Endothelial cell of umbilical vein (primary cell): ENCODE data around the gene FGA. TPM values are rescaled to one million over a fixed set of nuclear protein-coding genes. Genes with fewer than 3 reads are reported as not detected.

Source experiments
- BruUV-seq: library from RNA; stranded (reverse); fragments of 400-500 nt; replicated peaks from 2 replicates; lab custom pipeline; 2021; lab: Mats Ljungman, UMichigan
- CTCF ChIA-PET: fragments of 300-600, 350-600 bp; sonication (Branson Sonifier 250); formaldehyde crosslinking; loops from one replicate; lab custom pipeline; 2021; ENCODE audit warnings: antibody characterized with exemption, inconsistent platforms; lab: Charles Lee
- POLR2A ChIA-PET: fragments of 300-600, 350-600 bp; sonication (Branson Sonifier 250); formaldehyde crosslinking; loops from one replicate; lab custom pipeline; 2021; ENCODE audit warnings: antibody characterized with exemption, inconsistent platforms; lab: Charles Lee
- DNase-seq: peaks from one replicate; pipeline ENCODE4 v3.0.0-alpha.2; 2011; ENCODE audit warnings: low read depth, low spot score
- FAIRE-seq: peaks from 2 replicates; lab custom pipeline; 2011; peaks lifted over from hg19 to GRCh38; lab: Jason Lieb, UNC
- H2AFZ ChIP-seq: 2 replicates; pipeline ENCODE4 v1.6.0; 2012; ENCODE audit warnings: low read depth, low read length, control low read depth, inconsistent platforms
- H3K27ac ChIP-seq: 2 replicates; pipeline ENCODE4 v1.5.1; 2011; ENCODE audit warnings: low read depth, mild to moderate bottlenecking, control low read depth, low read length, moderate library complexity; ENCODE audit not compliant: insufficient read depth
- H3K27me3 ChIP-seq, 2 experiments: 2 replicates each; pipeline versions ENCODE4 v1.6.0 to v1.6.1; 2011; ENCODE audit warnings: low read length in 2 of 2, mixed read lengths in 1 of 2; ENCODE audit not compliant: control insufficient read depth in 2 of 2, insufficient read depth in 2 of 2
- H3K36me3 ChIP-seq, 2 experiments: 2 replicates in 1 of 2; 3 replicates in 1 of 2; pipeline ENCODE4 v1.5.1; 2011; ENCODE audit warnings: low read length in 2 of 2, mild to moderate bottlenecking in 1 of 2, moderate library complexity in 1 of 2; ENCODE audit not compliant: control insufficient read depth in 2 of 2, insufficient read depth in 2 of 2; ENCODE audit errors: extremely low read depth in 1 of 2
- H3K4me1 ChIP-seq: 3 replicates; pipeline ENCODE4 v1.5.1; 2011; ENCODE audit warnings: mild to moderate bottlenecking, low read length; ENCODE audit not compliant: control insufficient read depth, insufficient read depth; ENCODE audit errors: extremely low read depth
- H3K4me2 ChIP-seq: 2 replicates; pipeline ENCODE4 v1.6.1; 2011; ENCODE audit warnings: low read length, control low read depth, mixed read lengths; ENCODE audit not compliant: insufficient read depth
- H3K4me3 ChIP-seq, 3 experiments: fragments of 200-600 bp in 1 of 3; sonication (generic), shearing (Covaris generic) in 1 of 3; replicated peaks in 1 of 3; 2 replicates each; pipeline ENCODE4 v1.5.1; 2011 to 2016; ENCODE audit warnings: control low read depth in 3 of 3, low read length in 3 of 3, mild to moderate bottlenecking in 2 of 3, inconsistent platforms in 1 of 3, low read depth in 1 of 3, moderate library complexity in 1 of 3; ENCODE audit not compliant: insufficient read depth in 1 of 3
- H3K79me2 ChIP-seq: 2 replicates; pipeline ENCODE4 v1.6.0; 2012; ENCODE audit warnings: low read length, inconsistent platforms; ENCODE audit not compliant: control insufficient read depth, insufficient read depth
- H3K9ac ChIP-seq: replicated peaks from 2 replicates; pipeline ENCODE3; 2011; ENCODE audit warnings: low read length, control low read depth; ENCODE audit not compliant: insufficient read depth; ENCODE audit errors: extremely low read depth
- H3K9me1 ChIP-seq: replicated peaks from 3 replicates; pipeline ENCODE4 v1.6.0; 2011; ENCODE audit warnings: mild to moderate bottlenecking, low read length; ENCODE audit not compliant: control insufficient read depth, insufficient read depth; ENCODE audit errors: extremely low read depth
- H3K9me3 ChIP-seq: replicated peaks from 2 replicates; pipeline ENCODE4 v1.5.1; 2012; ENCODE audit warnings: low read length, inconsistent platforms; ENCODE audit not compliant: control insufficient read depth, insufficient read depth
- H4K20me1 ChIP-seq: replicated peaks from 2 replicates; pipeline ENCODE3; 2011; ENCODE audit warnings: mild to moderate bottlenecking, low read length; ENCODE audit not compliant: control insufficient read depth, insufficient read depth; ENCODE audit errors: extremely low read depth
- EZH2 ChIP-seq: IDR thresholded peaks from 2 replicates; pipeline ENCODE4 v1.6.1; 2012; ENCODE audit warnings: borderline replicate concordance, low read depth, mild to moderate bottlenecking, moderate library complexity, low read length, inconsistent platforms; ENCODE audit not compliant: severe bottlenecking
- FOS ChIP-seq: IDR thresholded peaks from 2 replicates; pipeline ENCODE4 v1.6.1; 2011; ENCODE audit warnings: mild to moderate bottlenecking, low read length, moderate library complexity, borderline replicate concordance; ENCODE audit not compliant: insufficient read depth
- GATA2 ChIP-seq: IDR thresholded peaks from 2 replicates; pipeline ENCODE4 v1.7.0; 2011; ENCODE audit warnings: low read depth, mild to moderate bottlenecking, moderate library complexity, mixed read lengths, low read length; ENCODE audit not compliant: insufficient read length, insufficient read depth
- JUN ChIP-seq: IDR thresholded peaks from 2 replicates; pipeline ENCODE4 v1.6.1; 2011; ENCODE audit warnings: borderline replicate concordance, low read depth; ENCODE audit not compliant: insufficient read length, insufficient read depth
- MYC ChIP-seq: IDR thresholded peaks from one replicate; pipeline ENCODE4 v1.6.1; 2011; ENCODE audit warnings: mild to moderate bottlenecking, low read depth, low read length
- POLR2A ChIP-seq: IDR thresholded peaks from 2 replicates; pipeline ENCODE4 v1.6.1; 2012; ENCODE audit warnings: low read depth, mild to moderate bottlenecking, control low read depth, low read length
- POLR2AphosphoS5 ChIP-seq: IDR thresholded peaks from 2 replicates; pipeline ENCODE4 v1.6.1; 2012; ENCODE audit warnings: low read depth, mild to moderate bottlenecking, control low read depth, low read length, moderate library complexity; ENCODE audit not compliant: insufficient read depth
- dilution Hi-C: fragments of 300-500 bp; cut with MboI; formaldehyde crosslinking; loops from one replicate; pipeline ENCODE4 v1.15.0; 2019; ENCODE audit warnings: low sequenced_read_pairs; ENCODE audit not compliant: extremely low pct_ligation_motif_present
- intact Hi-C: fragments of 100-400 bp; cut with micrococcal nuclease; formaldehyde crosslinking; loops from one replicate; pipeline ENCODE4 v1.10.0; 2022
- polyA plus RNA-seq, 4 experiments: library from polyadenylated mRNA; depleted of rRNA in 3 of 4; stranded (reverse) in 3 of 4; unstranded in 1 of 4; fragments of >200 nt; gene quantifications; 2 replicates each; pipeline versions ENCODE4 v1.2.1 to v1.2.3, GENCODE V29; 2011 to 2012; ENCODE audit warnings: missing spikeins in 1 of 4
- total RNA-seq: library from RNA; stranded (reverse); gene quantifications from 2 replicates; pipeline ENCODE4 v1.2.3, GENCODE V29; 2021
- TF ChIP-seq, protein P1 (sequence below), 2 donors: IDR thresholded peaks; 1 replicate in 1 of 2; 2 replicates in 1 of 2; pipeline ENCODE4 v1.5.1; 2011; ENCODE audit warnings: low read length in 2 of 2, mild to moderate bottlenecking in 2 of 2, moderate library complexity in 2 of 2, control low read depth in 1 of 2, inconsistent platforms in 1 of 2, low read depth in 1 of 2; ENCODE audit not compliant: insufficient read depth in 1 of 2; ENCODE audit errors: extremely low read depth in 1 of 2
- TF ChIP-seq, protein P2 (sequence below): IDR thresholded peaks from 2 replicates; pipeline ENCODE4 v1.6.1; 2011; ENCODE audit not compliant: insufficient read depth, insufficient read length

The FGA gene
- total and polyA plus RNA-seq, 2 donors (not counting 3 experiments of a cell fraction or from before 2014, with no cell fraction given) = not detected

DNA sequence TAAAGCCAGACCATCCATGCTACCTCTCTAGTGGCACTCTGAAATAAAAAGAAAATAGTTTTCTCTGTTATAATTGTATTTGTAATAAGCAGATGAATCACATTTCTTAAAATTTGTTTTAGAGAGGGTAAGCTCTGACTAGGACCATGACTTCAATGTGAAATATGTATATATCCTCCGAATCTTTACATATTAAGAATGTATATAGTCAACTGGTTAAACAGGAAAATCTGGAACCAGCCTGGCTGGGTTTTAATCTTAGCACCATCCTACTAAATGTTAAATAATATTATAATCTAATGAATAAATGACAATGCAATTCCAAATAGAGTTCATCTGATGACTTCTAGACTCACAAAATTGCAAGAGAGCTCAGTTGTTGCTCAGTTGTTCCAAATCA lies 26.2 kb downstream of the FGA start:
- dilution Hi-C loops = no loop called here

DNA sequence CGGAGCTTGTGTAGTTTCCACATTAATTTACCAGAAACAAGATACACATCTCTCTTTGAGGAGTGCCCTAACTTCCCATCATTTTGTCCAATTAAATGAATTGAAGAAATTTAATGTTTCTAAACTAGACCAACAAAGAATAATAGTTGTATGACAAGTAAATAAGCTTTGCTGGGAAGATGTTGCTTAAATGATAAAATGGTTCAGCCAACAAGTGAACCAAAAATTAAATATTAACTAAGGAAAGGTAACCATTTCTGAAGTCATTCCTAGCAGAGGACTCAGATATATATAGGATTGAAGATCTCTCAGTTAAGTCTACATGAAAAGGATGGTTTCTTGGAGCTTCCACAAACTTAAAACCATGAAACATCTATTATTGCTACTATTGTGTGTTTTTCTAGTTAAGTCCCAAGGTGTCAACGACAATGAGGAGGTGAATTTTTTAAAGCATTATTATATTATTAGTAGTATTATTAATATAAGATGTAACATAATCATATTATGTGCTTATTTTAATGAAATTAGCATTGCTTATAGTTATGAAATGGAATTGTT lies 27.8 kb downstream of the FGA start, which contains the start of gene FGB:
TSS of gene FGB (plus strand) at position 315 of the 558 bp plus-strand sequence. CDS start at position 323, 8 bp downstream.
- Histone ChIP-seq H3K9me1 (no peaks in the 10 kb centered on the region), H3K9me3 (no peaks in the 10 kb centered on the region), H2AFZ (no peak within 1 kb of the TSS), H3K9ac (no peak within 1 kb of the TSS), H3K27ac (no peak within 1 kb of the TSS), H3K4me1 (no peaks in the 10 kb centered on the region), H4K20me1 (no peaks in the 10 kb centered on the region), H3K27me3 (peaks cover 0 to 10% of the 10 kb centered on the region in 2 experiments), H3K4me2 (no peak within 1 kb of the TSS), H3K4me3 (no peak within 1 kb of the TSS), H3K36me3 (no peaks in the 10 kb centered on the region), H3K79me2 (no peaks in the 10 kb centered on the region)
- TF ChIP-seq EZH2 (no peak), FOS (no peak), POLR2A (no peak), POLR2AphosphoS5 (no peak), MYC (no peak), JUN (no peak), GATA2 (no peak)
- TF ChIP-seq, protein P1, sequence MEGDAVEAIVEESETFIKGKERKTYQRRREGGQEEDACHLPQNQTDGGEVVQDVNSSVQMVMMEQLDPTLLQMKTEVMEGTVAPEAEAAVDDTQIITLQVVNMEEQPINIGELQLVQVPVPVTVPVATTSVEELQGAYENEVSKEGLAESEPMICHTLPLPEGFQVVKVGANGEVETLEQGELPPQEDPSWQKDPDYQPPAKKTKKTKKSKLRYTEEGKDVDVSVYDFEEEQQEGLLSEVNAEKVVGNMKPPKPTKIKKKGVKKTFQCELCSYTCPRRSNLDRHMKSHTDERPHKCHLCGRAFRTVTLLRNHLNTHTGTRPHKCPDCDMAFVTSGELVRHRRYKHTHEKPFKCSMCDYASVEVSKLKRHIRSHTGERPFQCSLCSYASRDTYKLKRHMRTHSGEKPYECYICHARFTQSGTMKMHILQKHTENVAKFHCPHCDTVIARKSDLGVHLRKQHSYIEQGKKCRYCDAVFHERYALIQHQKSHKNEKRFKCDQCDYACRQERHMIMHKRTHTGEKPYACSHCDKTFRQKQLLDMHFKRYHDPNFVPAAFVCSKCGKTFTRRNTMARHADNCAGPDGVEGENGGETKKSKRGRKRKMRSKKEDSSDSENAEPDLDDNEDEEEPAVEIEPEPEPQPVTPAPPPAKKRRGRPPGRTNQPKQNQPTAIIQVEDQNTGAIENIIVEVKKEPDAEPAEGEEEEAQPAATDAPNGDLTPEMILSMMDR (IDR thresholded peaks at IDR 0.05; ENCODE audit: extremely low read depth in 1 of 2, insufficient read depth in 1 of 2, low read depth in 1 of 2, low read length in 2 of 2) = no peak
- TF ChIP-seq, protein P2, sequence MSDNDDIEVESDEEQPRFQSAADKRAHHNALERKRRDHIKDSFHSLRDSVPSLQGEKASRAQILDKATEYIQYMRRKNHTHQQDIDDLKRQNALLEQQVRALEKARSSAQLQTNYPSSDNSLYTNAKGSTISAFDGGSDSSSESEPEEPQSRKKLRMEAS = no peak
- DNase-seq (no peak), FAIRE-seq (no peak)
- intact Hi-C loops (no loop called here), dilution Hi-C loops (no loop called here)
- BruUV-seq = no TSS peak
- POLR2A ChIA-PET = no interaction called here
- CTCF ChIA-PET = interaction anchor here (0.6 to 1.9 kb wide), 6 partner anchors 9 to 83 kb away, joined by 3 to 12 read pairs (median 3); no protein-coding TSS in a partner anchor

More for the DNA sequence above, 26.2 kb downstream of the FGA start:
- Histone ChIP-seq H3K27me3 (peaks cover 0 to 10% of the 10 kb centered on the region in 2 experiments), H3K9me1 (no peaks in the 10 kb centered on the region), H3K9me3 (no peaks in the 10 kb centered on the region), H3K4me2 (no peak overlapping the region), H3K79me2 (no peaks in the 10 kb centered on the region), H2AFZ (no peak overlapping the region), H4K20me1 (no peaks in the 10 kb centered on the region), H3K9ac (no peak overlapping the region), H3K27ac (no peak overlapping the region), H3K36me3 (no peaks in the 10 kb centered on the region), H3K4me1 (no peaks in the 10 kb centered on the region), H3K4me3 (no peak overlapping the region)
- DNase-seq (no peak), FAIRE-seq (no peak)
- intact Hi-C loops = no loop called here
- ChIA-PET POLR2A (no interaction called here), CTCF (interaction anchor here (1.6 kb wide), 1 partner anchor 11 kb away, joined by 4 read pairs; no protein-coding TSS in a partner anchor)
- no TSS peak for BruUV-seq
- TF ChIP-seq EZH2 (no peak), POLR2A (no peak)
